BLaER1 treated with 17β-estradiol and CSF1 and Interleukin-3, amounts not matched to agents 10 nM and 100 nM (cell line): Measurements from ENCODE around the gene HLA-DPB1.

ENCODE experiments used
- H3K27ac ChIP-seq, 11 experiments: shearing (Covaris generic); formaldehyde crosslinking; 2 replicates each; pipeline ENCODE4 v1.8.1; 2022
- H3K27me3 ChIP-seq, 11 experiments: shearing (Covaris generic); formaldehyde crosslinking; 2 replicates each; pipeline ENCODE4 v1.8.1; 2022
- H3K36me3 ChIP-seq, 11 experiments: shearing (Covaris generic); formaldehyde crosslinking; 2 replicates each; pipeline ENCODE4 v1.8.1; 2022
- H3K4me1 ChIP-seq, 10 experiments: shearing (Covaris generic); formaldehyde crosslinking; 2 replicates each; pipeline ENCODE4 v1.8.1; 2022
- H3K4me2 ChIP-seq, 11 experiments: shearing (Covaris generic); formaldehyde crosslinking; 2 replicates each; pipeline ENCODE4 v1.8.1; 2022
- H3K4me3 ChIP-seq, 10 experiments: shearing (Covaris generic); formaldehyde crosslinking; 2 replicates each; pipeline ENCODE4 v1.8.1; 2022
- H3K9ac ChIP-seq, 11 experiments: shearing (Covaris generic); formaldehyde crosslinking; 2 replicates each; pipeline ENCODE4 v1.8.1; 2022
- H3K9me3 ChIP-seq, 11 experiments: shearing (Covaris generic); formaldehyde crosslinking; replicated peaks in 1 of 11; 2 replicates each; pipeline ENCODE4 v1.8.1; 2022
- H4K20me1 ChIP-seq, 11 experiments: shearing (Covaris generic); formaldehyde crosslinking; 2 replicates each; pipeline ENCODE4 v1.8.1; 2022
- Cebpa-rat ChIP-seq, 11 experiments: shearing (Covaris generic); IDR thresholded peaks; 2 replicates each; pipeline ENCODE4 v1.8.1; 2022

The HLA-DPB1 gene

DNA sequence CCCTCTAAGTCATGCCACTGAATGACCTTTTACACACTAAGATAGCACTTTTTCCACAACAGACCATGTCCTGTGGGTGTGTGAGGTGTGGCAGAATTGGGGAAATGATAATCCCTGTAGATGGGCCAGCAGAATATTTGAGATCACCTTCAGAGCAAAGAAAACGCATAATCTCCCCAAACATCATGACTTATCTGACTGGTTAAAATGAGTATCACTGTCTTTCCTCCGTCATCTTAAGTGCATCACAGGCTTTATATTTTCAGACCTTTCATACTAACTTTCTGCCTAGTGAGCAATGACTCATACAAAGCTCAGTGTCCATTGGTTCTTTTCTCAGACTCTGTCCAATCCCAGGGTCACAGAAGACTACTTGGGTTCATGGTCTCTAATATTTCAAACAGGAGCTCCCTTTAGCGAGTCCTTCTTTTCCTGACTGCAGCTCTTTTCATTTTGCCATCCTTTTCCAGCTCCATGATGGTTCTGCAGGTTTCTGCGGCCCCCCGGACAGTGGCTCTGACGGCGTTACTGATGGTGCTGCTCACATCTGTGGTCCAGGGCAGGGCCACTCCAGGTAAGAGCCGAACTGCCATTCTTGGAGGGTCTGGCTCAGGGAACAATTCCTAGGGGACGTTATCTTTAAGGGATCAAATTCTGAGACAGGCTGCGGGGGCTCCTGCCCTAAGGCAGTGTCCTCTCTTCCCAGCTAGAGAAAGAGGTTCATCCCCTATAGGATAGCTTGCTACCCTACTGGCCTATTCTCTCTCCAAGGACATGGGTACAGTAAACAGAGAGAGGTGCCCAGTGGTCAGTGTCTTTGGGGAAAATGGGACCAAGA is at the start of gene HLA-DPB1:
HLA-DPB1 (plus strand) TSS at position 423 of the 838 bp plus-strand sequence; CDS start at position 475, 52 bp downstream.
- Histone ChIP-seq H3K4me2 (peak within 1 kb of the TSS; percentile 88 to 98 (median 95)), H3K27me3 (no peaks in the 10 kb centered on the region), H3K9me3 (no peaks in the 10 kb centered on the region), H4K20me1 (peaks cover 0 to 34% (median 3%) of the 10 kb centered on the region in 11 experiments; a peak in 8 of 22 replicates), H3K27ac (peak within 1 kb of the TSS; percentile 60 to 86 (median 83)), H3K36me3 (peaks cover 0 to 2% (median 0%) of the 10 kb centered on the region in 11 experiments; a peak in 1 of 22 replicates), H3K4me3 (peak within 1 kb of the TSS; percentile 54 to 83 (median 68)), H3K4me1 (peaks cover 73 to 94% (median 84%) of the 10 kb centered on the region in 10 experiments), H3K9ac (peak within 1 kb of the TSS; percentile 65 to 84 (median 78); a peak in 21 of 22 replicates)
- no peak for TF ChIP-seq Cebpa-rat (IDR thresholded peaks at IDR 0.05)

DNA sequence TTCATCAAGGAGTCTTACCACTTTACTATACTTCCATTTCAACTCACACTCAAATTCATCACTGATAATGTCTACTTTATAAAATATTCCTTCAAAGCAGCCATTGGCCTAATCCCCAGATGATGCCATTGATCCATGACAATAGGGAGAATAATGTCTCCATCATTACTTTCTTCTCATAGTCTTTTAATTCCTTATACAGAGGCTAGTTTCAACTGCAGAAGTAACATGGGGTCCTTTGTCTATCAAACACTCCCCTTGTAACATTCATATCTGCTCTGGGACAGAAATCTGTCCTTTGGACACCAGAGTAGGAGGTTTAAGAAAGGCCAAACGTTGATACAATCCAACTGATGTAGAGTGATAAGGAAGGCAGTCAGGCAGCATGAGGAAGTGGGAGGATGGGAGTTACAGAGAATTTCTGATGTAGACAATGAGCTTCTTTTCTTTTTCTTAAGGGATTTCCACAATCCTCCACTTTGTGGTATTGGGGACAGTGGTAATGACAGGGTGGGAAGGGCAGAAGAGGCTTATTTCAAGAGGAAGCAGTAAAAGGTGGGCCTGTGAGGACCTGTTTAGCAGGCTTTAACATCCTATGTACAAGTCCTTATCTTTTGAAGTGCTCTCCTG is 47.5 kb upstream of the HLA-DPB1 start:
- Histone ChIP-seq H3K27ac (peak overlapping the region; percentile 43 to 95 (median 84); a peak in 21 of 22 replicates), H3K9me3 (peaks cover 0 to 5% (median 0%) of the 10 kb centered on the region in 11 experiments; a peak in 2 of 22 replicates), H3K36me3 (no peaks in the 10 kb centered on the region), H3K27me3 (no peaks in the 10 kb centered on the region; a peak in 1 of 22 replicates), H3K4me1 (peaks cover 27 to 48% (median 33%) of the 10 kb centered on the region in 10 experiments), H3K9ac (peak overlapping the region in 7 of 11 experiments; percentile 10 to 70 (median 50); a peak in 13 of 22 replicates), H3K4me2 (peak overlapping the region; percentile 25 to 74 (median 59)), H3K4me3 (no peak overlapping the region), H4K20me1 (no peaks in the 10 kb centered on the region)
- no peak for TF ChIP-seq Cebpa-rat (IDR thresholded peaks at IDR 0.05)

DNA sequence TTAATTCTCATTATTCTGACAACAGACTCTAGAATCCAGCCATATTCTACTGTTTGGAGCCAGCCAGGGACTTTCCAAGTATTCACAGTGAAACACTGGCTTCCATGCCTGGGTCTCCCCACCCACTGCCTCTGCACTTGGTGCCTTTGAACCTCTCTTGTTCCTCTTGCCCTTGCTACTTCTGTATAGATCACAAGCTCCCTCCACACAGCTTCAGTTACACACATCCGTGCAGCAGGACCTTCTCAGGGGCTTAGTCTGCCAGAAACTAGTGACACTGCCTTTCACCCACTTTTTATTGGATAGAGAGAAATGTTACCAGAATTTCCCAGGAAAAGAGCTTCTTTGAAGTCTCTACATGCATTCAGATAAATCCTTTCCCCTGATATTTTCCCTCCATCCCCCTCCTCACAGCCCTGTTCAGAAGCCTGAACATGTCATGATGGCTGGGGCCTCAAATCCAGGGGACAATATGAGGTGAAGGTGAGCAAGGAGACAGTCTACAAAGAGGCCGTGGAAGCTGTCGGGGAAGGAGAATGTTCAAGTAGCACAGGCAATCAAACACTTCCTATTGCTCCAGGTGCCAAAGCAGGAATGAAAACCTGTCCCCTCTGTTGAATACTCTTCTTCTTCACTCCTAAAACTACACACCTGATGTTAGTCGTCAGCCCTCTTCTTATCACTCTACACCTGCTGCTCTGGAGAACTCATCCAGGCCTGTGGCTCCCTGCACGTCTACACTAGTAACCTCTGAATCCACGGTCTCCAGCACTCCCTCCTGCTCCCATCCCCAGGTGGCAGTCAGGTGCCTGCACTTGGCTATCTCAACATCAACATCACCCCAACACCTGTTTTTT is 46.2 kb upstream of the HLA-DPB1 start:
- peak overlapping the region; percentile 51 to 87 (median 71) for H3K4me2 ChIP-seq
- peak overlapping the region in 9 of 11 experiments; percentile 31 to 78 (median 60); a peak in 17 of 22 replicates for H3K9ac ChIP-seq
- no peaks in the 10 kb centered on the region for H3K36me3 ChIP-seq
- peaks cover 27 to 48% (median 33%) of the 10 kb centered on the region in 10 experiments for H3K4me1 ChIP-seq
- TF ChIP-seq Cebpa-rat (IDR thresholded peaks at IDR 0.05), result no peak
- H4K20me1 ChIP-seq, result no peaks in the 10 kb centered on the region
- no peaks in the 10 kb centered on the region; a peak in 1 of 22 replicates for H3K27me3 ChIP-seq
- peak overlapping the region; percentile 65 to 95 (median 84); a peak in 21 of 22 replicates for H3K27ac ChIP-seq
- H3K9me3 ChIP-seq, result peaks cover 3 to 8% (median 4%) of the 10 kb centered on the region in 11 experiments; a peak in 20 of 22 replicates
- H3K4me3 ChIP-seq, result peak overlapping the region in 2 of 10 experiments; percentile 0 to 10; a peak in 1 of 20 replicates

DNA sequence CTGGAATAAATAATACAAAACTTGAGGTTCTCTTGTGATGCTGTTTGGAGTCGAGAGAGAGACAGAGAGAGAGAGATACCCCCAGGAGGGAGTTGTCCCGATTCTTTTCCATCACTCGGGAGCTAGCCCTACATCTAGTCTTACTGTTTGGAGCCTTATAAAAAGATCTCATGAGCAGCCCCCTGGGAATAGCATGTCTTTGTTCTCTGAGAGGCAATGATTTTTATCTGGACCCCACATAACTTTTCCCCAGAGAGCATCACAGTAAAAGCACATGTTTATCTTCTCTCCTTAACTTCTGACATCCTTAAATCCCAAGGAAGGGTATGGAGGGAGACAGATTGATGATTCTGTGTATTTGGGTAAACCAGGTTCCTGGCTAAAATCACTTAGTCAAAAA is 45.5 kb upstream of the HLA-DPB1 start:
- Histone ChIP-seq H3K27ac (peak overlapping the region; percentile 65 to 95 (median 84); a peak in 20 of 22 replicates), H3K36me3 (no peaks in the 10 kb centered on the region), H3K27me3 (no peaks in the 10 kb centered on the region; a peak in 1 of 22 replicates), H3K4me3 (peak overlapping the region in 2 of 10 experiments; percentile 0 to 10; a peak in 1 of 20 replicates), H3K9ac (peak overlapping the region in 8 of 11 experiments; percentile 57 to 78 (median 61); a peak in 14 of 22 replicates), H3K4me1 (peaks cover 27 to 48% (median 33%) of the 10 kb centered on the region in 10 experiments), H3K9me3 (peaks cover 10 to 15% (median 11%) of the 10 kb centered on the region in 11 experiments), H4K20me1 (no peaks in the 10 kb centered on the region), H3K4me2 (peak overlapping the region; percentile 51 to 87 (median 71))
- no peak for TF ChIP-seq Cebpa-rat (IDR thresholded peaks at IDR 0.05)

DNA sequence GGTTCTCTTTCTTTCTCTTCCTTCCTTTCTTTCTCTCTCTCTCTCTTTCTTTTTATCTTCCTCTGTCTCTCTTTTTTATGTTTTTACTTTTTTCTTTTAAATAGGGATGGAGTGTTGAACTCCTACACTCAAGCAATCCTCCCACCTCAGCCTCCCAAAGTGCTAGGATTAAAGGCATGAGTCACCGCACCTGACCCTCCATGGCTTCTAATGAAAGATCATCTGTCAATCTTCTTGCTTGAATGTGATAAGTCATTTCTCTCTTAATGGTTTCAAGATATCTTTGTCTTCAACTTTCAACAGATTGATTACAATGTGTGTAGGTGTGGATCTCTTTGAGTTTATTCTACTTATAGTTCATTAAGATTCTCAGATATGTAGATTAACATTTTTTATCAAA is 41.2 kb upstream of the HLA-DPB1 start:
- TF ChIP-seq Cebpa-rat (IDR thresholded peaks at IDR 0.05), result no peak
- Histone ChIP-seq H3K4me3 (no peak overlapping the region), H3K9ac (no peak overlapping the region), H3K4me1 (peaks cover 8 to 26% (median 14%) of the 10 kb centered on the region in 10 experiments), H3K36me3 (no peaks in the 10 kb centered on the region), H3K9me3 (peaks cover 18 to 26% (median 23%) of the 10 kb centered on the region in 11 experiments), H3K4me2 (no peak overlapping the region), H4K20me1 (no peaks in the 10 kb centered on the region), H3K27me3 (no peaks in the 10 kb centered on the region; a peak in 1 of 22 replicates), H3K27ac (no peak overlapping the region)

DNA sequence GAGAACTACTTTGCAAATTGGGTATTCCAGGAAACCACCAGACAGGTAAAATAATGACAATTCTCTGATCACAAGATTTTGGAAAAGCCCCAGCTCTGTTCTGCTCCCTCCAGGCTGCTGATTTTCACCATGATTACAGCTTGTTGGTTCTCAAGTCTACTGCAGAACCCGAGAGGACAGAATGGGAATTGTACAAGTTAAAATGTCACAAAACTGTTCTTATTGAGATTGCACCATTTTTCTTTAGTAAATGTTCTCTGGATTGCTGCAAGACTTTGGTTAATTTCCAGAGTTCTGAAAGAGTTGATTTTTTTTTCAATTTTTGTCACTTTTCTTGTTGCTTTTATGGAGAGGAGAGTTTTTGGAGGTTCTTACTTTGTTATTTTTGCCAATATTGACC is 39.3 kb upstream of the HLA-DPB1 start:
- H3K9ac ChIP-seq, result no peak overlapping the region
- H3K9me3 ChIP-seq, result peaks cover 18 to 26% (median 23%) of the 10 kb centered on the region in 11 experiments
- no peak overlapping the region for H3K27ac ChIP-seq
- H3K4me2 ChIP-seq, result no peak overlapping the region
- no peaks in the 10 kb centered on the region for H3K27me3 ChIP-seq
- H3K4me1 ChIP-seq, result peaks cover 0 to 7% (median 0%) of the 10 kb centered on the region in 10 experiments; a peak in 5 of 20 replicates
- no peaks in the 10 kb centered on the region for H3K36me3 ChIP-seq
- H4K20me1 ChIP-seq, result no peaks in the 10 kb centered on the region
- no peak for TF ChIP-seq Cebpa-rat (IDR thresholded peaks at IDR 0.05)
- no peak overlapping the region for H3K4me3 ChIP-seq

DNA sequence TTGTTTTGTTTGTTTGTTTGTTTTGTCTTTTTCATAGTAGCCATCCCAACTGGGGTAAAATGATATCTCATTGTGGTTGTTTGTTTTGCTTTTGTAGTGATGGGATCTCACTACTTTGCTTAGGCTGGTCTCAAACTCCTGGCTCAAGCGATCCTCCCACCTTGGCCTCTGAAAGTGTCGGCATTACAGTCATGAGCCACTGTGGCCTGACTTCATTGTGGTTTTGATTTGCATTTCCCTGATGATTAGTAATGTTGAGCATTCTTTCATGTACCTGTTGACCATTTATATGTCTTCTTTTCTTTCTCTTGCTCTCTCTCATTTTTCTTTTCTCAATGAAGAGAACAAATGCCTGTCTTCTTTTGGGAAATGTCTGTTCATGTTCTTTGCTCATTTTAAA is 35.6 kb upstream of the HLA-DPB1 start:
- Histone ChIP-seq H3K9me3 (peaks cover 10 to 19% (median 13%) of the 10 kb centered on the region in 11 experiments), H4K20me1 (no peaks in the 10 kb centered on the region), H3K4me3 (no peak overlapping the region), H3K36me3 (no peaks in the 10 kb centered on the region), H3K4me1 (no peaks in the 10 kb centered on the region), H3K27me3 (no peaks in the 10 kb centered on the region), H3K27ac (no peak overlapping the region), H3K9ac (no peak overlapping the region), H3K4me2 (no peak overlapping the region)
- no peak for TF ChIP-seq Cebpa-rat (IDR thresholded peaks at IDR 0.05)
